Activated CD8-positive, alpha-beta memory T cell treated with anti-CD3 and anti-CD28 coated beads, Interleukin-2, amount 50 U/mL, for 1 hour (primary cell): ENCODE measurements around the gene FAM131C.
"Not testable (repeated sequence)": the region's sequence is repeated elsewhere in the genome, so short reads cannot be mapped to it uniquely, and the experiment has no call there.

Source experiments
- DNase-seq: peaks from one replicate; pipeline ENCODE4 v3.0.0-alpha.2; 2020; ENCODE audit errors: extremely low read depth

FAM131C gene, protein sequence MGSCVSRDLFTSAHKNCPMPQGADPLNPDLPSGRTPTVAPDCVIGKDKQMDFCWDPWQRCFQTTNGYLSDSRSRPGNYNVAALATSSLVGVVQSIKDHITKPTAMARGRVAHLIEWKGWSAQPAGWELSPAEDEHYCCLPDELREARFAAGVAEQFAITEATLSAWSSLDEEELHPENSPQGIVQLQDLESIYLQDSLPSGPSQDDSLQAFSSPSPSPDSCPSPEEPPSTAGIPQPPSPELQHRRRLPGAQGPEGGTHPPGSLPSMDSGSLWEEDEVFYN

DNA sequence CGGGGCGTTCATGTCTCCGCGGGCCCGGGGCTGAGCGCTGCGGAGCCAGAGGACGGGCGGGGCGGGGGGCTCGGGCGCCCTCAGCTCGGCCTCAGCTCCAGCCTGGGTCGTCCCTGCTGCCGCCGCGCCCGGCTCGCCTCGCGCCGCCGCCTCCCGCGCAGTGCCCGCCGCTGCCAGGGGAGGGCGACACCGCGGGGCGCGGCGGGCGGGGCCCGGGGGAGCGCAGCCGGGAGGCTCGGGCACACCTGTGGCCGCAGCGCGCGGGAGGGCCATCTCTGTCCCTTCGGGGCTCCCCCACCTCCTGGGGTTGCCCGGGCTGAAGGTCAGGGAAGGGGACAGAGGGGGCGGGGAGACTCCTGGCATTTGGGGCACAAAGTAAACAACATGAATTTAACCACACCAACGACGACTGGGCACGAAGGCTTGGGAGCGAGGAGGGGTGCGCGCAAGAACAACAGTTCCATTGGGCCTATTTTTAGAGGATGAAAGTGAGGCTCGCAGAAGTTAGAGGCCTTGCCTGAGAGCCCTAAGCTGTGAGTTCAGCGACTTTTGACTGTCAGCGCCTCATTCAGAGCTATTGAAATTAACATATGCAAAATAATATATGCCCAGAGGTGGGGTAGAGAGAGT, at the start of gene FAM131C:
Gene FAM131C, minus strand, starts transcription at position 162 of the 630 bp plus-strand sequence. CDS start 209 bp downstream, outside the sequence.
- DNase-seq, result no peak

DNA sequence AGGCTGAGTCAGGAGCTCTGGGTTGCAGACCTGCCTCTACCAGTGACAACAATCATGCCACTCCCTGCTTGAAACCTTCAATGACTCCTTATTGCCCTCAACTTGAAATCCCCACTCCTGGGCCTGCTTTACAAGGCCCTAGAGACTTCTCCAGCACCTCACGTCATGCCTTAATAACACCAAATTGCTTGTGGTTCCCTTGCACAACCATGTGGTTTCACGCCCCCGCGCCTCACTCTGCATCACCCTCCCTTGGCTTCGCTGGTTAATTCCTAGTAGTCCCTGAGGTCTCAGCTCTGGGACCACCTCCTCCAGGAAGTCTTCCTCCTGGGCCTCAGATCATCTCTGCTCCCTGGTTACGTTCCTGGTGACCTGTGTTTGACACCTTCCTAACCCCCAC, 49.5 kb upstream of the FAM131C start:
- no peak for DNase-seq

DNA sequence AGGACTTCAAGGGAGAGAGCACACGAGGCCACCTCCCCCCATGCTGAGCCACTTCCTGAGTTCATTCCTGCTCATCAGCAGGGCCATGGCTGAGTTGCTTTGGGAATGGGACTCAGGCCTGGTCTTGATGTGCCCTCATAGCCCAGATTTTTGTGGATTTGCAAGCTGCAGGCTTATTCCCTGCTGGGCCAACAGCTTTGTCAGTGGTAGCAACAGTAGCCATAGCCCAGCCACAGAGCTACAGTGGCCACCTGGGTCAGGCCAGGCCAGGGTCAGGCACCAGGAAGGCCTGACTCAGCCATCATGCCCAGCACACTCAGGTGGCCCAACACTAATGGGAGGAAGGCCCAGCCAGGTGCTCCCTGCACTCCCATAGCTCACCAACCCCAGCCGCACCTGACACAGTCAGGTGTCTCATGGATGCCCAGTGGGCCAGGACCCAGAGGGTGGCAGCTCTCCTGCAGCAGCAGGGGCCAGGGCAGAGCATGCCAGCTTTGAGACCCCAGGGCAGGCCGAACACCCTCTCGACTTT, 49.0 kb upstream of the FAM131C start:
- DNase-seq, result no peak

DNA sequence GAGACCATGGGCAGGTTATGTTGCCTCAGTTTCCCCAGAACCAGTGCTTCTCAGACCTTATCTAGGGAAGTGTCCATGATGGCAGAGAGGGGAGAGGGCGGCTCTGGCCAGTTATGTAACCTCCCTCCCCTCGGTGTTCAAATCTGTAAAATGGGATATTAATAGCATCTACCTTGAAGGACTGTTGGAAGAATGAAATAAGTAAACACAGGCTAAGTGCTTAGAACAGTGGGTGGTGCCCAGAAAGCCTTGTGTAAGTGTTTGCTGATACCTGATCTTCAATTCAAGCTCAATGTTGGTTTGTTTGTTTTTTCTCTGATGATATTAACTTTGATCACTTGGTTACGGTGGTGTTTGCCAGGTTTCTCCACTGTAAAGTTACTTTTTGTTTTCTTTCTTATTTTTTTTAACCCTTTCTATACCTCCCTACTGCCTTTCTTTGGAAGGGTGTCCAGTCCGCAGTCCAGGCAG, 47.5 kb upstream of the FAM131C start:
- DNase-seq, result no peak

DNA sequence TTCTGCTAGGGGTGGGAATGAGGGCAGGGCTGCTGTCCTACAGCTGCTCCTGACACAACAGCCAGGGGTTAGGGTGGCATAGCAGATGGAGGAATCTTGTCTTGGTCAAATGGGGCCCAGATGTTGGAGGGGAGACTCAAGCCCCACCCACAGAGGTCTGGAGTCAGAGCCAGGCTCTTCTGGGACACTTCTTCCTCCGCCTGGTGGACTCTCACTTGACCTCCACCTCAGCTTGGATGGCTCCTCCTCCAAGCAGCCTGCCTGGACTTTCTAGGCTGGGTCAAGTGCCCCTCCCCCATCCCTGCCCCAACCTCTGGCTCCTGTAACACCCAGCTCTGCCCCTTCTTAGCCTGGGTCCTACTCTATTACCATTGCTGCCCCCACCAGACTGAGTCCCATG, 47.0 kb upstream of the FAM131C start:
- DNase-seq, result no peak

DNA sequence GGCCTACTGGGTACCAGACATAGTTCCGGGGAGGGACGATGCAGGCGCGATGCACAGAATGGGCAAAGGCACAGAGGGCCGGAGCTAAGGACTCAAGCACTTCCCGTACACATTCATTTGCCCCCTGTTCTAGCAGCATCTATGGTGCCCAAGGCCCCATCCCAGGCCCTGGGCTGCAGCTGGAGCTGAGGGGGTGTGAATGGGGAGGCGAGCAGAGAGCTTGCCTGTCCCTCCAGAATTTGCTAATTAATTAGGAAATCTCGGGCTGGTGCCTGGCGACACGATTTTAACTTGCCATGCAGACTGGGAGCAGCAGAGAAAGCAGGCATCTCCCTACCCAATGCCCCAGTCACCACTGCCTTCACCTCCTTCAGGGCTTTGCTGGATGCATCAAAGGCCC, 46.5 kb upstream of the FAM131C start:
- DNase-seq, result no peak

DNA sequence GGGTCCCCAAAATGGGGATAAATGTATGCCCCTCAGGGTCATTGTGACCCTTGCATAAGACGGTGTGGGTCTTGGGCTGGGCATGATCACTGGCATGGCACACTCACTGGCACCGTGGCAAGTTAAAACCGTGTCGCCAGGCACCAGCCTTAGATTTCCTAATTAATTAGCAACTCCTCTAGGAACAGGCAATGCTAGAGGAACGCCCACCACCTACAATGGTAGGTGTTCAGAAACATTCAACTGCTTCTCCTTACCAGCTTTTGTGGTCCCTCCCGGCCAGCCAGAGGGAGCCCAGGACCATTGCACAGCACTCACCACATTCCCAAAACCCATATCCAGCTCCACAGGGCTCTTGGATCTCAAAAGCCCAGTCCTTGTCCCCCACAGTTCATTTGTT, 46.1 kb upstream of the FAM131C start:
- DNase-seq, result no peak

DNA sequence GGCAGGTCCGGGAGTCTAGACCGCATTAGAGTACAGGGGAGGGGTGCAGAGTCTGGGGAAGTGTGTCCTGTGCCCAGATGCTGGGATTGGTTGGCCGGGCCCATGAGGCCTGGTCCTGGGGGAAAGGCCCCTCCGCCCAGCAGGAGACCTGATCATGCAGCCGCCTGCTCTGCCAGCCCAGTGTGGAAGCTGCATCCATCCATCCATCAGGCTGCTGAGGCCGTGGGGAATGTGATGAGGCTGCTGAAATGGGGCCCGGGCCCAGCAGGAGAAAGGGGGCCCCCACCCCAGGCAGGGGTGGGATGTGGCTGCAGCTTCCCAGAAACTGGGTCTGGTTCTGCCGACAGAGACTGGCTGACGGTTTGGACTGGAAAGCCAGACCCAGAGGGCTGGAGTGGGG, 45.3 kb upstream of the FAM131C start:
- no peak for DNase-seq

DNA sequence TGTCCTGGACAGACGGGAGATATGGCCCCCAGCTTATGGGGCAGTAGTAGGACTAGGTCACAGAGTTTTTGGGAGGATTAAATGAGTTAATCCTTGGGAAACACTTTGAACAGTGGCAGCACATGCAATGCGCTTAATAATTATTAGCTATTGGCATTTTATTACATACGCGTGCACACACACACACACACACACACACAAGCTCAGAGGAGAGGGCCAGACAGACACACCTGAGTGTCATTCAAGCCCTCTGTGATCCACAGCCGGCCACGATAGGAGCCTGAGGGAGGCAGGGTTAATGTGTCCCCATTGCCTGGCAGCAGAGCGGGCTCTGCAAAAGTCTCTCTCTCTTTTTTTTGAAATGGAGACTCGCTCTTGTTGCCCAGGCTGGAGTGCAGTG, 44.5 kb upstream of the FAM131C start:
- DNase-seq, result no peak

DNA sequence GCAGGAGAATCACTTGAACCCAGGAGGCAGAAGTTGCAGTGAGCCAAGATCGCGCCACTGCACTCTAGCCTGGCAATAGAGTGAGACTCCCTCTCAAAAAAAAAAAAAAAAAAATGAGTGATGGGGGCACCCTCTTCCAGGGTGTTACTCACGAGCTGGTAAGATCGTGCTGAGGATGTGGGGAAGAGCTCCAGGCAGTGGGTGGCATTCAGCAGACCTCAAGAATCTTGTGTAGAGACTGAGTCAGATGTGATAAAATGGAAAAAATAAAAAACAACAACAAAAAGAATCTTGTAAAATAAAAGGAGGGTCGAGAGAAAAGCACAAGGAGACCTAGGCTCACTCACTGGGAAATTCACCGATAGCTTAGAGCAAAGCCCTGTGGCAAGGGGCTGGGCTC, 43.9 kb upstream of the FAM131C start:
- DNase-seq, result no peak

DNA sequence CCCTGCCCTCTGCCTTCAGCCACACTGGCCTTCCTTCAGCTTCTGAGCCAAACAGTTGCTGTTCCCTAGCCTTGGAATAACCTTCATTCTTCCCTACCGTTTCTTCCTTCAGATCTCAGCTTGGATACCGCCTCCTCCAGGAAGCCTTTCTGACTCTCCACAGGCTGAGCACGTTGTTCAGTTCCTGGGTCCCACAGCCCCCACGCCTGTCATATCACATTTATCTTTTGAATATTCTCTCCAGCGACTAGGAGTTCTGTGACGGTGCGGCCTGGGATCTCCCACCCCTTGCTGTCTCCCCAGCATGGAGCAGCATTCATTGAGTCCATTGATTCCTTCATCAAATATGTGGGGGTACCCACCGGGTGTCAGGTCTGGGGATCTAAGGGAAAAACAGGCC, 43.2 kb upstream of the FAM131C start:
- DNase-seq, result no peak

DNA sequence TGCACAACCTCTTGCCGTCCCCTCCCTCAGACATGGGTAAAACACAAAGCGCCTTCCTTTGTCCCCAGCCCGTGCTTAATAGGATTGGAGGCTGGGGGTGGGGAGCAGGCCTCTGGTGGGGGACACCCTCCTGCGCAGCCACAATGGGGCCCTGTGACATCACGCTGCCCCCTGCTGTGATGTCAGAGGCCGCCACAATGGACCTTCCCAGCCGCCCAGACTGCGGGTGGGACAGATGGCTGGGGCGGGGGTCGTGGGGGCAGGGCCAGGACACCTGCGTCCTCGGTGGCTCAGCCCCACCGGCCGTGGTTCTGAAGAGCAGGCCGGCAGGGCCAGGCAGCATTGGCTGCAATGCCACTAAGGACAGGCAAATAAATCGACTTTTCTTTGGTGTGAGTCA, 42.6 kb upstream of the FAM131C start:
- DNase-seq, result no peak

DNA sequence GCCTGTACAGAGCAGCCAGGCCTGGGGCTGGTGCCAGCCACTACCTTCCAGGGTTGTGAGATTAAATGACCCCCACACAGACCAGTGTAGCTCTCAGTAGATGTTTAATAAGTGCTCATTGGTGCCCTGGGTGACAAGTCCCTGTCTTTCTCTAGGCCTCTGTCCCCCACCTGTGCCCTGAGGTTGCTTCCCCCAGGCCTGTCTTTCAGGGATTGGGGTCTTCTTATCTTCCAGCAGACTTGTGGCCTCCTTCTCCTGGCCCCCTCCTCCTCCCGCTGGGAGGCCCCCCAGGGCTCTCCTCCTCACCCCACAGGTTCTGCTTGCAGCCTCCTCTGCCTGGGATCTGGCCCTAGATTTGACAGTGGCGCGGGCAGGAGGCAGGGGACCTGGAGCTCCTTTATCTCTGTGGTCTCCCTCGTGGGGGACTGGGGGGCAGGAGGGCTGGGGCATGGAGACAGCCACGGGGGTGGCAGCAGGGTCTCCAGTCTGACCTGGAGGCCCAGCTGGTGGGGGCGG, 42.1 kb upstream of the FAM131C start:
- DNase-seq, result no peak

DNA sequence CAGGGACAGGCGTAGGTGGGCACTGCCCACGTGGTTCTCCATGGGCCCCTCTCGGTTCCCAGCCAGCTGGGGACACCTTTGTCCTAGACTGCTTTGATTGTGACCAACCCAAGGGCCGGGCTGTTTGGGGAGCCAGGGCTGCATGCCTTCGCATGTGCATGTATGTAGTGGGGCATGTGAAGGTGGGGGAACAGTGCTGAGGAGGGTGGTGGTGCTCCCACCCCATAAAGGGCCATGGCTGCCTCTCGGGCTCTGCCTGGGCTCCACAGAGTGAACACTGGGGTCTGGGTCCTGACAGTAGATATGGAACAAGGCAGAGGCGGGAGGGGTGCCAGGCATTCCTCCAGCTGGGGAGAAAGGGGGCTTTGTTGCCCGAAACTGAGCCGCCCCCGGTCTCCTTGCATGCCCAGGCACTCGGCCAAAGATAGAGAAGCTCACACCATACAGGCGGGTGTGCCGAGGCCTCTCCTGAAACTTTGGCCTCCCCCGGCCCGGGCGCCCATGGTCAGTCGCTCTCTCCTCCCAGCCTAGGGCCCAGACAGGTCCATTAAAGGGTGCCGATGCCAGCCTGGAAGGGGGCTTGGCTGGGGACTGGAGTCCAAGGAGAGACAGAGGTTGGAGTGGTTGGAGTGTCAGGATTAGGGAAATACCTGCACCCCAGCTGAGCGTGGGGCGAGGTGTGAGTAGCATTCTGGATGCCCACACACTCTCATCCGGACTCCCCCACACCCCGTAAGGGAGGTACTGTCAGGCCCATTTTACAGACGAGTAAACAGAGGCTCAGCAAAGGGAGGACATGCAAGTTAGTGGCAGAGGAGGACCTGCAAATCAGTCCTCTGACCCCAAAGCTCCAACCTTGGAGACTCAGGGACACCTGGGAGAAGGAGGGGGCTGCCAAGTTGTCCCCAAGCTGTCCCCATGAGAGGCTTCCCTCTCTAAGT, 41.3 kb upstream of the FAM131C start:
- no peak for DNase-seq

DNA sequence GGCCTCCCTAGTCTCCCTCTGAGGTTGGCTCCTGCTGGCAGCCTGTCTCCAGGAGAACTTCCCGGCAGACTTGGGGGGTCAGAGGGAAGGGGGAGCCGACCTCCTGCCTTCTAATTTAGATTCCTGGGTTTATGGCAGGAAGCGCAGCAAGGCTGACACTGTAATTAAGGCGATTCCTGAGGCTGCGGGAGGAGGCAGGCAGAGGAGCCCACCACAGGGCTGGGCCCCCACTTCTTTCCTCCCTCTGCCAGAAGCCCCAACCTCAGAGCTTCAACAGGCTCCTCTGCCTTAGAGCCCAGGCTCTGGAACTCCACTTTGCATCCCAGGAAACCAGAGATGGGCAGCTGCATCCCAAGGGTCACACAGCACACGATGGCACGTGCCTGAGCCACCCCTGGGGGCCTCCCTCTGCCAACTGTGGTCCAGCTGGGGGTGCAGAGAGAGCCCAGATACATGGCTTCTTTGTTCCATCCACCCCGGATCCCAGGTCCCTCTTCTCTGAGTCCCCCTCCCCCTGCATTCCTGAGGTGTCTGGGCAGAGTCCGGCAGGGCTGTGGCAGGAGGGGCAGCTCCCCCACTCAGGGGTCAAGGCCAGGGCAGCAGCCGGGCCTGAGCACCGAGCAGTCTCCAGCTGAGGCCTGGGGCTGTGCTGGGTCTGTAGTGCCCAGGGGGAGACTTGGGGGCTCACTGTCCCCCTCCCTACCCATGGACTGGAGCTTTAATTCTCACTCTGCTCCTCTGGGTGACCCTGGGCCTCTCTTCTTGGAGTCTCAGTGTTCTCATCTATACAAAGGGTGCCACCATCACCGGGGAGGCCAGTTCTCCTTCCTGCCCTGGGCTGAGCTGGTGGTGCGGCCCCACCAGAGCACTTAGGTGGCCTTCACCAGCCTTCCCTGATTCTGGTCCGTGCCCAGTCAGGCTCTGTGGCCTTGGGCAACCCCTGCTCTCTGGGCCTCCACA, 39.4 kb upstream of the FAM131C start:
- no peak for DNase-seq

DNA sequence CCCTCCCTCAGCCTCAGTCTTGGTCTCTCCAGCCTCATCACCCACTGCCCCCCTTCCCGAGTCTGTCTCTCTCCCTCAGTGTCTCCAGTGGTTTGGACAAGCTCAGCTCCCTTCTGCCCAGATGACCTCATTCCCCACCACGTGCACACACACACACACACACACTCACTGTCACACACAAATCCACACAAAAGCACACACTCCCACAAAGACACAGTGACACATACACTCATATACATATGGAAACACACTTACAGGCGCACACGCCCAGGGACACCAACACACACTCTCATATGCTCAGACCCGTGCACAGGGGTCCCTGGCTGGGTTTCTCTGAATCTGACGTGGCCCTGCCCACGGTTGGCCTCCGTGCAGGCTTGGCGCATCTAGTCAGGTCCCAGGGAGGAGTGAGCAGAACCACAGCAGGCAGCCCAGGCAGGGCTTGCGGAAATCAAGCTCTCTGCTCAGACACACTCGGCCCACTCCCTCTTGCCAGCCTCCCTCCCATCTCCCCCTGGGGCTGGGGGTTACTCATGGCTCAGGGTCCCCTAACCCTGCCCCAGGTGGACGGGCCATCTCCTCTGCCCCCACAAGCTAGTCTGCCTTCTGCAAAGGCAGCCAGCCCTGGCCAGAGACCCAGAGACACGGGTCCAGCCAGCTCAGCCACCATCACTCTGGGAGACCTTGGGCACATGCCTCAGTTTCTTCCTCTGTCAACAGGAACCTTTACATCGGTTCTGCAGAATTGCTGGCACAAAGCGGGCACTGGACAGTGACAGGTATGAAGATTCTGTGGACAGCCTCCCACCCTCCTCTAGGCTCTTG, 38.5 kb upstream of the FAM131C start:
- no peak for DNase-seq

DNA sequence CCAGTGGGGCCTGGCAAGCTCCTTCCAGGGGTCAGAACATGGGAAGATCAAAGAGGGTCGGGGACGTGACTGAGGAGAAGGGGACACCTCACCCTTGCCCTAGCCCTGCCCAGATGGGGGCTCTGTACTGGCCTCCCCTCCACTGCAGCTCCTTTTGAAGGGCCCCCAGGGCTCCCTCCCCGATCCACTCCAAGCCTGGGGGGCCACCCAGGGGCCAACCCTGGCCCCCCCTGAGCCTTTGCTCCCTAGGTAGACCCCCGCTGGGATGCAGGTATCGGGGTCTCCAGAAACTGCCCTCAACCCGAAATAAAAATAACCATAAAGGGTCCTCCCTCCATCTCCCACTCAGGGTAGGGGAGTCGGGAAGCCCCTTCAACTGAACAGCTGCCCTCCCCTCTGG, 37.4 kb upstream of the FAM131C start:
- no peak for DNase-seq

DNA sequence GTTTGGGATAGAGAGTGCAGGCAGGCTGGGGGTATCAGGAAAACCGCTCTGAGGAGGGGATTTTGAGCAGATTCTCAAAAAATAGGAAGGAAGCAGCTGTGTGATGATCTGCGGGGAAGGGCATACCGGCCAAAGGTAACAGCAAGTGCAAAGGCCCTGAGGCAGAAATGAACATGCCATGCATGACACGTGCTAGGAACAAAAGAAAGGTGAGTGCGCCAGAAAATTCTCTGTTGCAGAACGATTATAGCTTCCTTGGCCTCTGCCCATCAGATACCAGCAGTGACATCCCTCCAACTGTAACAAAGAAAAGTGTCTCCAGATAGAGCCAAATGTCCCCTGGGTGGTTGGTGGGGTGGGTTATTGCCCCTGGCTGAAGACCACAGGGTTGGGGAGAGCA, 37.0 kb upstream of the FAM131C start:
- DNase-seq, result no peak

DNA sequence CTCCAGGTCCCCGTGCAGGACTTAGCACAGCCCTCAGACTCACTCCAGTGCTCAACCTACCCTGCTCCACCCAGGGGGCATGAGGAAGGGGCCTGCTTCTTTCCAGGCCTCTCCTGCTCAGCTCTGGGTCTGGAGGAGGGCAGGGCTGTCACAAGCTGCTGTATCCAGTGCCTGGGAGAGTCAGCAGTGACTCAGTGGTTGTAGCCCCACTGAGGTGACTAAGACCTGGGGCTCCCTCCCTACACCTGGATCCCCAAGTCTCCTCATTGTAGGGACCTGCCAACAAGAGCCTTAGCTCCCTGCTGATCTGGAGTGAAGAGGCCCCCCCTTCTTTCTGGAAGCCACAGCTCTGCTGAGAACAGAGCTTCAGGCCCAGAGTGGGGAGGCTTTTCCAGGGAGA, 36.1 kb upstream of the FAM131C start:
- no peak for DNase-seq

DNA sequence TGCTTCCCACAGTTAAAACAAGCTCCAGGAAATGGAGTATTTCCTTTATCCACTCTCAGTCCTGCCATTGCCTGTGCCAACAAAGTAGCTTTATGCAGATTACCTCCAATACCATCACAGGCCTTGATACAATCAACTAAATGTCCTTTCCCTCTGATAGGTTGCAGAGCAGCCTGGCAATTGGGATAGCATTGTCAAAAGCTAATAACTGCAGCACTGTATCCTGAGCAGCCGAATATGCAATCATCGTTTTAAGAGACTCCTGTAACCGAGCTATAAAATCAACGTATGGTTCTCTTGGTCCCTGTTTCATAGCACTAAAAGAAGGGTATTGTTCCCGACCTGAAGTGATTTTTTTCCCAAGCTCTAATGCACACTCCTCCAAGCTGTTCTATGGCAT, 33.6 kb upstream of the FAM131C start:
- DNase-seq, result not testable (repeated sequence)
